NB4 (cell line): ENCODE data around the gene GRIN2A.

Experiments
- DNase-seq: peaks from one replicate; pipeline ENCODE4 v3.0.0; 2010; ENCODE audit warnings: low read depth
- H3K4me3 ChIP-seq: one replicate; pipeline ENCODE4 v1.5.1; 2011; ENCODE audit warnings: mild to moderate bottlenecking, low read depth, low read length, moderate library complexity
- MYC ChIP-seq: IDR thresholded peaks from 2 replicates; pipeline ENCODE4 v1.6.1; 2011; ENCODE audit warnings: low read depth, low read length
- POLR2A ChIP-seq: IDR thresholded peaks from 2 replicates; pipeline ENCODE4 v1.6.1; 2011; ENCODE audit warnings: mild to moderate bottlenecking; ENCODE audit not compliant: insufficient read length; ENCODE audit errors: extremely low read depth
- TF ChIP-seq, protein P1 (sequence below): IDR thresholded peaks from 2 replicates; pipeline ENCODE4 v1.6.1; 2011; ENCODE audit warnings: low read depth, low read length
- TF ChIP-seq, protein P2 (sequence below): IDR thresholded peaks from one replicate; pipeline ENCODE4 v1.5.1; 2012; ENCODE audit warnings: low read depth, low read length

Gene GRIN2A

GRCh38 chr16:9946022-9946720 is 236.1 kb downstream of the GRIN2A start:
- TF ChIP-seq, protein P1, sequence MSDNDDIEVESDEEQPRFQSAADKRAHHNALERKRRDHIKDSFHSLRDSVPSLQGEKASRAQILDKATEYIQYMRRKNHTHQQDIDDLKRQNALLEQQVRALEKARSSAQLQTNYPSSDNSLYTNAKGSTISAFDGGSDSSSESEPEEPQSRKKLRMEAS, result no peak
- TF ChIP-seq POLR2A (no peak), MYC (no peak)
- TF ChIP-seq, protein P2, sequence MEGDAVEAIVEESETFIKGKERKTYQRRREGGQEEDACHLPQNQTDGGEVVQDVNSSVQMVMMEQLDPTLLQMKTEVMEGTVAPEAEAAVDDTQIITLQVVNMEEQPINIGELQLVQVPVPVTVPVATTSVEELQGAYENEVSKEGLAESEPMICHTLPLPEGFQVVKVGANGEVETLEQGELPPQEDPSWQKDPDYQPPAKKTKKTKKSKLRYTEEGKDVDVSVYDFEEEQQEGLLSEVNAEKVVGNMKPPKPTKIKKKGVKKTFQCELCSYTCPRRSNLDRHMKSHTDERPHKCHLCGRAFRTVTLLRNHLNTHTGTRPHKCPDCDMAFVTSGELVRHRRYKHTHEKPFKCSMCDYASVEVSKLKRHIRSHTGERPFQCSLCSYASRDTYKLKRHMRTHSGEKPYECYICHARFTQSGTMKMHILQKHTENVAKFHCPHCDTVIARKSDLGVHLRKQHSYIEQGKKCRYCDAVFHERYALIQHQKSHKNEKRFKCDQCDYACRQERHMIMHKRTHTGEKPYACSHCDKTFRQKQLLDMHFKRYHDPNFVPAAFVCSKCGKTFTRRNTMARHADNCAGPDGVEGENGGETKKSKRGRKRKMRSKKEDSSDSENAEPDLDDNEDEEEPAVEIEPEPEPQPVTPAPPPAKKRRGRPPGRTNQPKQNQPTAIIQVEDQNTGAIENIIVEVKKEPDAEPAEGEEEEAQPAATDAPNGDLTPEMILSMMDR, result no peak
- DNase-seq, result no peak

DNA sequence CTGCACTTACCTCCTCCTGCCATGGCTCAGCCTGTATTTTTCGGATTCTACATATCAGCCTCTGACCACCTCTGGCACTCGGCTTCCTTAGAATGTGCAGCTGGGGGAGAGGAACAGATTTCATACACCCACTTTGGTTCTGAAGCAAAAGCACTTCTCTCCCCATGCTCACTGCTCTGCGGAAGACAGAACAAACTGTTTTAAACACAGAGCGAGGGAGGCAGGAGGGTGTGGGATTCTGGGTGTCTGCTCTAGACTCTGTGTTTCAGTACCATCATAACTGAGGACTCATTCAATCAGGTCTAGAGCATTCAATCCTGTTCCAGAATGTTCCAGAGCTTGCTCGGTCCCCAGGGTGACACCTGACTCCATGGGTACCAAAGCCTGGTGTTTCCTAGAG is 239.1 kb downstream of the GRIN2A start:
- no peak overlapping the region for H3K4me3 ChIP-seq
- no peak for DNase-seq
- TF ChIP-seq POLR2A, result no peak
- TF ChIP-seq, protein P1, result no peak
- no peak for TF ChIP-seq MYC
- TF ChIP-seq, protein P2, result no peak

More at GRCh38 chr16:9946022-9946720, 236.1 kb downstream of the GRIN2A start:
- no peak overlapping the region for H3K4me3 ChIP-seq

GRCh38 chr16:9941245-9941644 is 241.0 kb downstream of the GRIN2A start:
- H3K4me3 ChIP-seq, result no peak overlapping the region
- no peak for DNase-seq
- TF ChIP-seq MYC, result no peak
- TF ChIP-seq POLR2A, result no peak
- TF ChIP-seq, protein P2, result no peak
- TF ChIP-seq, protein P1, result no peak

- TF ChIP-seq POLR2A (no peak), MYC (no peak)
- TF ChIP-seq, protein P2, result no peak
- TF ChIP-seq, protein P1, result no peak
- no peak overlapping the region for H3K4me3 ChIP-seq
- DNase-seq, result peak; percentile 1
These were observed 247.3 kb downstream of the GRIN2A start for GRCh38 chr16:9934723-9935508.

DNA sequence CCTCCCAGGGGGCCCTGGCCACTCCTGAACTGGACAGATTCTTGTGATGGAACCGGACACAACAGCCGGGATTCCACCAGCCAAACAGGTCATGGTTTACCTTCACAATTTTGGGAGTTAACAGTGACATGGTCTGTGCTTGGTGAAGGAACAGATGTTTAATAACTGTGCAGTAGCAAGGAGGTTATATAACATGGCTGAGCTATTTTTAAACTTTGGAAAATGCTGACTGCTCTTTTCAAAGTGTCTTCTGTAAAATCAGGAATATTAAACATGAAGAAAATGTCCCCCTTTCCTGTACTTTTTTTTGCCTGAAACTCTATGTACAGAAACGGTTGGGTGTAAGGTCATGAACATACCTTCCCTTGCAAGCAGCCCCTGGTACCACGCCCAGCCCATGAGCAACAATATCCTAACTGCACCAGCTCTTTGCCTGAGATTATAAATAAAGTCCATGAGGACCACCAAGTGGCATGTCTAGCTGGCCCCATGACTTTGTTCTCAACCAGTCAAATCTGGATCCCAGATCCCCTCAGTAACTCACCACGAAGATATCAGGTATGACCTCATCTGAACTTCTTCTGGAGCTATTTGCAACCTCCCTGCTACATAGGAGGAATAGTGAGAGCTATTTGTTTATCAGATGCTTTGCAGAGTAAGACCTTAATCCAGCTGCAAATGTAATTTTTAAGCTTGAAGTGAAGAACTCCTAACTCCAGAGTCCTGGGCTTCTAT is 249.1 kb downstream of the GRIN2A start:
- H3K4me3 ChIP-seq, result no peak overlapping the region
- DNase-seq, result no peak
- TF ChIP-seq, protein P1, result no peak
- TF ChIP-seq, protein P2, result no peak
- TF ChIP-seq POLR2A (no peak), MYC (no peak)
